GM12865 (cell line): ENCODE results near the gene CSH1.
A peak's percentile ranks its signal among the peaks of the same experiment; 100 is the strongest.
"Not testable (repeated sequence)": the region's sequence is repeated elsewhere in the genome, so short reads cannot be mapped to it uniquely, and the experiment has no call there.

ENCODE experiments used
- DNase-seq: peaks from one replicate; pipeline ENCODE4 v3.0.0; 2010; ENCODE audit warnings: low read depth
- H3K4me3 ChIP-seq: 2 replicates; pipeline ENCODE4 v1.5.1; 2011; ENCODE audit warnings: mild to moderate bottlenecking, low read depth, low read length, control low read depth
- TF ChIP-seq, protein P1 (sequence below): IDR thresholded peaks from 2 replicates; pipeline ENCODE4 v1.5.1; 2011; ENCODE audit warnings: low read length, control low read depth, low read depth, inconsistent platforms; ENCODE audit not compliant: insufficient read depth; ENCODE audit errors: missing control alignments

CSH1 gene

DNA sequence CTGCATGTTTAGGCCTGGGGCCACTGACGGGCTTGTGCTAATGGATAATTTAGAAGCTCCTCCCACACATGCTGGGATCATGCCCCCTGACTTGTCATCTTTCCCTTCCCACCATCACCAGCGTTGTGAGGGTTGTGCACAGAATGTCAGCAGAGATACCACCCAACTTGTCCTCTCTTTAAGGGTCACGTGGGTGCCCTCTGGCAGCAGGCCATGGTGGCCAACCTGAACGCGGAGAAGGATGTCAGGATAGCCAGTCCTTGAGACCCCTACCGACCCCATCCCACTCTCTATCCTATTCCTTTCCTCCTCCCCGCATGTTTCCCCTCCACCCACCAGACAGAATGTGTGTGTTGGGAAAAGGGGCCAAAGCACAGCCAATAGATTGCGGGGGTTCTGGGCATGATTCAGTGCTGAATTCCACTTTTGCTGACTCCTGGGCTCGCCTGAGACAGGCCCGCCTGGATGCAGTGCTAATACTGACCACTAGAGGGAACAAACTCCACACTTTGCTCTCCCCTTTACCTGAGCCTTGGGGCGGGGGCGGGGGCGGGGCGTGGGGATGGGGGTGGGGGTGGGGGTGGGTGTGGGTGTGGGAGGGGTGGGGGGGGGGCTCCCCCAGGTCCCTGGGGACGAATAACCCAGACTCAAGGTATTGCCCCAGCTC is 14.3 kb downstream of the CSH1 start, which contains the start of gene GH2:
Gene GH2 (minus strand): TSS at position 10 of the 667 bp plus-strand sequence. CDS start 143 bp downstream, outside the sequence.
- H3K4me3 ChIP-seq: no peak within 1 kb of the TSS
- peak; percentile 54 for DNase-seq
- TF ChIP-seq, protein P1, sequence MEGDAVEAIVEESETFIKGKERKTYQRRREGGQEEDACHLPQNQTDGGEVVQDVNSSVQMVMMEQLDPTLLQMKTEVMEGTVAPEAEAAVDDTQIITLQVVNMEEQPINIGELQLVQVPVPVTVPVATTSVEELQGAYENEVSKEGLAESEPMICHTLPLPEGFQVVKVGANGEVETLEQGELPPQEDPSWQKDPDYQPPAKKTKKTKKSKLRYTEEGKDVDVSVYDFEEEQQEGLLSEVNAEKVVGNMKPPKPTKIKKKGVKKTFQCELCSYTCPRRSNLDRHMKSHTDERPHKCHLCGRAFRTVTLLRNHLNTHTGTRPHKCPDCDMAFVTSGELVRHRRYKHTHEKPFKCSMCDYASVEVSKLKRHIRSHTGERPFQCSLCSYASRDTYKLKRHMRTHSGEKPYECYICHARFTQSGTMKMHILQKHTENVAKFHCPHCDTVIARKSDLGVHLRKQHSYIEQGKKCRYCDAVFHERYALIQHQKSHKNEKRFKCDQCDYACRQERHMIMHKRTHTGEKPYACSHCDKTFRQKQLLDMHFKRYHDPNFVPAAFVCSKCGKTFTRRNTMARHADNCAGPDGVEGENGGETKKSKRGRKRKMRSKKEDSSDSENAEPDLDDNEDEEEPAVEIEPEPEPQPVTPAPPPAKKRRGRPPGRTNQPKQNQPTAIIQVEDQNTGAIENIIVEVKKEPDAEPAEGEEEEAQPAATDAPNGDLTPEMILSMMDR: peak; percentile 81

DNA sequence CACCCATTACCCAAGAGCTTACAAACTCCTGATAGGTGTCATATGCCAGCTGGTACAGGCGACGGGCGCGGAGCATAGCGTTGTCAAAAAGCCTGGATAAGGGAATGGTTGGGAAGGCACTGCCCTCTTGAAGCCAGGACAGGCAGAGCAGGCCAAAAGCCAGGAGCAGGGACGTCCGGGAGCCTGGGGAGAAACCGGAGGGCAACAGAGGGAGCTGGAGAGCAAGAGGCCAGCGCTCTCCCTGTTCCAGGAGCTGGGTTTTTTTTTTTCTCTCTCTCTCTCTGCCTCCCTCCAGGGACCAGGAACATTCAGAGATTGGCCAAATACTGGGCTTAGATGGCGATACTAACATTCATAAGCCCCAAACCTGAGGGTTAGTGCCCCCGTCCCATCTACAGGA is 15.0 kb downstream of the CSH1 start:
- DNase-seq, H3K4me3 ChIP-seq: not testable (repeated sequence)

DNA sequence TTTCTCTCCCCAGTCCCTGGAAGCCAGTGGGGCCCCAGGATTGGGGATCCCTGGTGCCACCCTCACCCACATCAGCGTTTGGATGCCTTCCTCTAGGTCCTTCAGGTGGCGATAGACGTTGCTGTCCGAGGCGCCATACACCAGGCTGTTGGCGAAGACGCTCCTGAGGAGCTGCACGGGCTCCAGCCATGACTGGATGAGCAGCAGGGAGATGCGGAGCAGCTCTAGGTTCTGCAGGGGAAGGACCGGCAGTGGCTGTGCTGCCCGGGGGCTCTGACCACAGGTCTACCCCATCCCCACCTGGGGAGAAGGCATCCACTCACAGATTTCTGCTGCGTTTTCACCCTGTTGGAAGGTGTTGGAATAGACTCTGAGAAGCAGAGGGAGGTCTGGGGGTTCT is 15.7 kb downstream of the CSH1 start:
- TF ChIP-seq, protein P1: no peak
- no peak overlapping the region for H3K4me3 ChIP-seq
- DNase-seq: no peak

DNA sequence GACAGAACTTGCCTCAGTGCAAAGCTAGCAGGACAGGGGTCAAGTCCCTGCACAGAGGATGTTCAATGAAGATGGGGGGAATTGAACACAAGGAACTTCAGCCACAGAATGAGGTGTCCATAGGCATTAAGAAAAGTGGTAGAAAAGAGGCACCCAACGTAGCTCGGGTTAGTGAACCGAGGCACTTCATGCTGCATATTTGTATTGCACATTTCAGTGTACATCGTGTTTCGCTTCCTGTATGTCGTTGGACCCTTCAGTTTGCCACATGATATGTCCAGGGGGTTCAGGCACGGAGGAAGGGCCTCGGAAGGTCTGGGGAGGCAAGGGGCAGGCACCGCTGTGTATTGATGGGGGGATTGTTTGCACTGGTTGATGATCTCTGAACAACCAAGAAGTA is 18.0 kb downstream of the CSH1 start:
- DNase-seq: not testable (repeated sequence)

DNA sequence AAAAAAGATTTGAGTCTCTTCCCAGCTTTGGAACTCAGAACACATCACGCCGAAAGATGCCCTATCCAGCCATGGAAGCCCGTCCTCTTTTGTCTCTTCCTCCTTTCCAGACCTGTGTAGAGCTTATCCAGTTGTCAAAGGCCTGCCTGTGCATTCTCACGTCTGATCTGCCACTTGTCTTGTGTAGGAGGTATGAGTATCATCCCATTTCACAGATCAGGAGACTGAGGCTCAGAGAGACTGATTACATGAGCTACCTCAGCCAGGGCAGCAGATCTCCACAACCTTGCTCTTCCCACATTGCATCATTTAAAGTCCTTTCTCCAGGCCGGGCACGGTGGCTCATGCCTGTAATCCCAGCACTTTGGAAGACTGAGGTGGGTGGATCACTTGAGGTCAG is 21.7 kb downstream of the CSH1 start:
- not testable (repeated sequence) for H3K4me3 ChIP-seq, DNase-seq

More for the DNA sequence above, 18.0 kb downstream of the CSH1 start:
- not testable (repeated sequence) for H3K4me3 ChIP-seq

DNA sequence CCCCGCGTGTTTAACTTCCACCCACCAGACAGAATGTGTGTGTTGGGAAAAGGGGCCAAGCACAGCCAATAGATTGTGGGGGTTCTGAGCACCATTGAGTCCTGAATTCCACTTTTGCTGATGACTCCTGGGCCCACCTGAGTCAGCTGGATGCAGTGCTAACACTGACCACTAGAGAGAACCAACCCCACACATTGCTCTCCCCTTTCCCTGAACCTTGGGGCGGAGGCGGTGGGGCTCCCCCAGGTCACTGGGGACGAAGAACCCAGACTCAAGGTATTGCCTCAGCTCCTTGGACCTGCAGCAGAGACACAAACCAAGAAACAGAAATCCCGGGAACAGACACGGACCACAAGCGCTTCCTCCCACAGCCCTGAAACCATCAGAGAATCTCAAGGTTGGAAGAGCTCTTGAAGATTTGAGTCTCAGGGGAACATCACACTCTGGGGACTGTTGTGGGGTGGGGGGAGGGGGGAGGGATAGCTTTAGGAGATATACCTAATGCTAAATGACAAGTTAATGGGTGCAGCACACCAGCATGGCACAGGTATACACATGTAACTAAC is 22.2 kb downstream of the CSH1 start:
- not testable (repeated sequence) for DNase-seq

DNA sequence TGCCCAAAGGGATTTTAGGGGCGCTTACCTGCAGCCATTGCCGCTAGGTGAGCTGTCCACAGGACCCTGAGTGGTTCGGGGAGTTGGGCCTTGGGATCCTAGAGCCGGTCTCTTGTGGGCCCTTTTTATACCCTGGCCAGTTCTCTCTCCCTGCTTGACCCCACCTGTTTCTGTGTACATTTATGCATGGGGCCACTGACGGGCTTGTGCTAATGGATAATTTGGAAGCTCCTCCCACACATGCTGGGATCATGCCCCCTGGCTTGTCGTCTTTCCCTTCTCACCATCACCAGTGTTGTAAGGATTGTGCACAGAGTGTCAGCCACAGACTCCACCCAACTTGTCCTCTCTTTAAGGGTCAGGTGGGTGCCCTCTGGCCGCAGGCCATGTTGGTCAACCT is 22.8 kb downstream of the CSH1 start, which contains the start of gene CSH2:
Gene CSH2 (minus strand): TSS at position 101 of the 400 bp plus-strand sequence. CDS start 63 bp downstream, at position 38.
- DNase-seq, H3K4me3 ChIP-seq: not testable (repeated sequence)

More for the DNA sequence above, 22.2 kb downstream of the CSH1 start:
- not testable (repeated sequence) for H3K4me3 ChIP-seq

DNA sequence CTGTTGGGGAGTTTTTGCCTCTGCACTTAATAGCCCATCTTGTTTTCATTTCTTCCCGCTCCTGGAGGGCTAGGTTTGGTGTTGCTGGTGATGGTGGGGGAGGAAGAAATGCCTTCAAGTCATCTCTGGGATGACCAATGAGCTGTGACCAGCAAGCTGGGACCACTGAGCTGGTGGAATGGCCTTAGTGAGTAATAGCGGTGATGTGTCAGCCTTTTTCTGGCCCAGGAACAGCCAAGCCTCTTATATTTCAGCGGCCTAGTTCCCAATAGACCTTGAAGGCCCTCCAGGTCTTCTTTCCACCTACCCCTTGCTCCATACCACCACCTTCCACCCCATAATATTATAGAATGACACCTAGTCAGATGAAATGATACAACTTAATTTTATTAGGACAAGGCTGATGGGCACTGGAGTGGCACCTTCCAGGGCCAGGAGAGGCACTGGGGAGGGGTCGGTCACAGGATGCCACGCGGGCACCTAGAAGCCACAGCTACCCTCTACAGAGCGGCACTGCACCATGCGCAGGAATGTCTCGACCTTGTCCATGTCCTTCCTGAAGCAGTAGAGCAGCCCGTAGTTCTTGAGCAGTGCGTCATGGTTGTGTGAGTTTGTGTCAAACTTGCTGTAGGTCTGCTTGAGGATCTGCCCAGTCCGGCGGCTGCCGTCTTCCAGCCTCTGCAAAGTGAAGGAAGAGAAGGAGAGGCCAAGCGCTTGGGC is 24.6 kb downstream of the CSH1 start:
- not testable (repeated sequence) for DNase-seq

DNA sequence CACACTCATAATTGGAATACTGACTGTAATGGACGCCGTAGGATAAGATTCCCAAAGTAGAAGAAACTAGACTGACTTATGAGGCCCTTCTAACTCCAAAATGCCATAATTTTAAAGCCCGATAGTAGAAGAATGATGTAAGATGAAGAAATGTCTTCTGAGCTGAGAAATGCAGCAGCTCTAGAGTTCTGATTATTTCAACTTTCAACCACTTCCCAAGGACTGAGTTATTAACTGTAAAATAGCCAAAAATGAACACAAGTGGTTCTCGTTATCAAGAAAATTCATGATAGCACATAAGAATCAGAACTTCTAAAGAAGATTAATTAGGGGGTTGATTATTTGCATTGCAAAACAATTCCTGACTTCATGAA is 26.1 kb downstream of the CSH1 start:
- DNase-seq, H3K4me3 ChIP-seq: not testable (repeated sequence)

More for the DNA sequence above, 24.6 kb downstream of the CSH1 start:
- not testable (repeated sequence) for H3K4me3 ChIP-seq

DNA sequence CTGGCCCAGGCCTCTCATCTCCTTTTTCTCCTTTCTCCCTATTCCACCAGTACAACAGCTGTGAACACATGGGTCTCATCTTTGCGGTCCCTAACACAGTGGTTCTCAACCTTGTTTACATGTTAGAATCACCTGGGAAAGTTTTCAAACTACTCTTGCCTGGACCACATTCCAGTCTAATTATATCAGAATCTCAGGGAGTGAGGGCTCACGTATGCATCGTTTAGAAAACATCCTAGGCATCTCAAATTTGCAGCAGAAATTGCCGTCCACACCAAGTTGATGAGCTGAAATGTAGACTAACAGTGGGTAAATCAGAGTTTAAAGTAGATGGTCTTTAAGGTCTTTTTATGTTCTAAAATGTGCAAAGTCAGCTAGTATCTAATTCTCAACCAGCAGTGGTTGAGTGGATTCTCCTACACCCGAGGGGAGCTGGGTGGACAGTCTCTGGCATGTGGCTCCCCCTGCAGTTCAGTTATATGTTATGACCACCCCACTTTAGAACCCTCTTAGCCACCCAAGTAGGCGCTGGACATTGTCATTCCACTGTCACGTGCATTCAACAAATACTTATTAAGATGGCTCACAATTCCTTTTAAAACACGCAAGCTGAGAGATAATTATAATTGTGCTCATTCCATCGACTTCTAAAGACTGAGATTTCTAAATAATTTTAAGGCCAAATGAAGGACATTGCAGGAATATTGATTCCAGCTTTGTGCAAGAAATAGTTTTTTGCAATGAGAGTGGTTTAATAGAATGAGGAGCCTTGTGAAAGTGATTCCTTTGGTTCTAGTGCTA is 26.7 kb downstream of the CSH1 start:
- TF ChIP-seq, protein P1: peak; percentile 8
- DNase-seq, H3K4me3 ChIP-seq: not testable (repeated sequence)
